ENCODE measurements around the gene MLPH. TPM values are rescaled to one million over a fixed set of nuclear protein-coding genes. Genes with fewer than 3 reads are reported as not detected.

The MLPH gene
- polyA plus RNA-seq, 4 donors = 13.2 to 52.0 (median 18.9) TPM

- peaks cover 0 to 44% (median 14%) of the 10 kb centered on the region in 3 donors for H3K27me3 ChIP-seq (ENCODE audit: control insufficient read depth in 3 of 3, insufficient read depth in 3 of 3, low read length in 3 of 3)
- DNase-seq (no peak), FAIRE-seq (no peak)
- peaks cover 0 to 20% of the 10 kb centered on the region in 2 donors for H3K9me3 ChIP-seq (ENCODE audit: control insufficient read depth in 2 of 2, insufficient read depth in 1 of 2, low read depth in 1 of 2, low read length in 1 of 2)
- WGBS, 3 donors = 87 to 92% (median 89%) methylated on average over 8 of the region's 8 CpGs
- peaks cover 0 to 16% (median 2%) of the 10 kb centered on the region in 3 donors for H3K4me1 ChIP-seq (ENCODE audit: control insufficient read depth in 3 of 3, insufficient read depth in 2 of 3, low read depth in 1 of 3, low read length in 2 of 3)
- H3K27ac ChIP-seq (ENCODE audit: low read depth in 1 of 3, low read length in 2 of 3) = no peak overlapping the region
- H3K4me3 ChIP-seq (ENCODE audit: low read depth in 1 of 3, low read length in 3 of 3) = no peak overlapping the region
- H3K36me3 ChIP-seq (ENCODE audit: control insufficient read depth in 3 of 3, insufficient read depth in 2 of 3, low read depth in 1 of 3, low read length in 3 of 3) = peaks cover 0 to 2% (median 0%) of the 10 kb centered on the region in 3 donors
Observed at GRCh38 chr2:237491515-237492118, 4.6 kb downstream of the MLPH start.

DNA sequence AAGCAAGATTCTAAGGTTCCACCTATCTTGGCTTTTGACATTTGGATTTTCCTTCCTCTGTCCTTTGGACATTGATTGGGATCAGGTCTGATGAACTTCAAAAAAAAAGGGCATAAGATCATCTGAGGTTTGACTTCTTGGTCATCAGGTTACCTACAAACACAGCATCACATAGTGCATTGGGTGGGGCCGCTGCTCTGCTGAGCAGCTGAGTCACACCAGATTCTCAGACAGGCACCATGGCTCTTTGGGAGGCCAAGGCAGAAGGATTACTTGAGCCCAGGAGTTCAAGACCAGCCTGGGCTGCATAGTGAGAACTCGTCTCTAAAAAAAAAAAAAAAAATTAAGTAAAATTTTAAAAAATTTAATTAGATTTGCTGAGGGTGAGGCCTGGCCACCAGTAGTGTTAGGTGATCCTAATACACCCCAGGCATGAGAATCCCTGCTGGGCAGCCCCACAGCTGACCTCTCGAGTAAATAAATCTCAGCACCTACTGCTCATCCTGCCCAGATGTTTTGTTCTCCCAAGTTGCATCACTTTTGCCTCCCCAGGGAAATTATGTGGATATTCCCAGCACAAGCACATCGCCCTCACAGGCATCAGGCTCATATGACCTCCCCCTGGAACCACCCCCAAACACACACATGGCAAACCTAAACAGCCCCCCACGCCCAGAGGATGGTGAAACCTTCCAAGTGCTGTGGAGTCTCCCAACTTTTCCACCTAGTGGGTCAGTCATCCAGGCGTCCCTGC lies 5.3 kb downstream of the MLPH start:
- H3K9me3 ChIP-seq (ENCODE audit: control insufficient read depth in 2 of 2, insufficient read depth in 1 of 2, low read depth in 1 of 2, low read length in 1 of 2) = peaks cover 0 to 20% of the 10 kb centered on the region in 2 donors
- H3K4me3 ChIP-seq (ENCODE audit: low read depth in 1 of 3, low read length in 3 of 3) = no peak overlapping the region
- peaks cover 0 to 11% (median 2%) of the 10 kb centered on the region in 3 donors for H3K4me1 ChIP-seq (ENCODE audit: control insufficient read depth in 3 of 3, insufficient read depth in 2 of 3, low read depth in 1 of 3, low read length in 2 of 3)
- no peak for DNase-seq
- peaks cover 0 to 44% (median 10%) of the 10 kb centered on the region in 3 donors for H3K27me3 ChIP-seq (ENCODE audit: control insufficient read depth in 3 of 3, insufficient read depth in 3 of 3, low read length in 3 of 3)
- 86 to 91% (median 87%) methylated on average over 6 of the region's 6 CpGs for WGBS, 3 donors
- H3K27ac ChIP-seq (ENCODE audit: low read depth in 1 of 3, low read length in 2 of 3) = no peak overlapping the region
- H3K36me3 ChIP-seq (ENCODE audit: control insufficient read depth in 3 of 3, insufficient read depth in 2 of 3, low read depth in 1 of 3, low read length in 3 of 3) = peaks cover 0 to 2% (median 0%) of the 10 kb centered on the region in 3 donors
- FAIRE-seq = no peak

GRCh38 chr2:237494066-237494465 lies 7.0 kb downstream of the MLPH start:
- peaks cover 0 to 33% (median 0%) of the 10 kb centered on the region in 3 donors for H3K27me3 ChIP-seq (ENCODE audit: control insufficient read depth in 3 of 3, insufficient read depth in 3 of 3, low read length in 3 of 3)
- peaks cover 0 to 7% (median 2%) of the 10 kb centered on the region in 3 donors for H3K4me1 ChIP-seq (ENCODE audit: control insufficient read depth in 3 of 3, insufficient read depth in 2 of 3, low read depth in 1 of 3, low read length in 2 of 3)
- no peak overlapping the region for H3K4me3 ChIP-seq (ENCODE audit: low read depth in 1 of 3, low read length in 3 of 3)
- peaks cover 0 to 2% (median 0%) of the 10 kb centered on the region in 3 donors for H3K36me3 ChIP-seq (ENCODE audit: control insufficient read depth in 3 of 3, insufficient read depth in 2 of 3, low read depth in 1 of 3, low read length in 3 of 3)
- H3K9me3 ChIP-seq (ENCODE audit: control insufficient read depth in 2 of 2, insufficient read depth in 1 of 2, low read depth in 1 of 2, low read length in 1 of 2) = peaks cover 0 to 20% of the 10 kb centered on the region in 2 donors
- no peak overlapping the region for H3K27ac ChIP-seq (ENCODE audit: low read depth in 1 of 3, low read length in 2 of 3)
- 61 to 70% (median 70%) methylated on average over 5 of the region's 5 CpGs for WGBS, 3 donors
- no peak for FAIRE-seq
- DNase-seq = no peak

- no peak overlapping the region for H3K27ac ChIP-seq (ENCODE audit: low read depth in 1 of 3, low read length in 2 of 3)
- DNase-seq = no peak
- H3K9me3 ChIP-seq (ENCODE audit: control insufficient read depth in 2 of 2, insufficient read depth in 1 of 2, low read depth in 1 of 2, low read length in 1 of 2) = peaks cover 0 to 20% of the 10 kb centered on the region in 2 donors
- no peak for FAIRE-seq
- 88 to 93% (median 88%) methylated on average over 18 to 21 of the region's 21 CpGs for WGBS, 3 donors
- H3K4me1 ChIP-seq (ENCODE audit: control insufficient read depth in 3 of 3, insufficient read depth in 2 of 3, low read depth in 1 of 3, low read length in 2 of 3) = no peaks in the 10 kb centered on the region
- H3K36me3 ChIP-seq (ENCODE audit: control insufficient read depth in 3 of 3, insufficient read depth in 2 of 3, low read depth in 1 of 3, low read length in 3 of 3) = peaks cover 0 to 2% (median 0%) of the 10 kb centered on the region in 3 donors
- peaks cover 0 to 27% (median 0%) of the 10 kb centered on the region in 3 donors for H3K27me3 ChIP-seq (ENCODE audit: control insufficient read depth in 3 of 3, insufficient read depth in 3 of 3, low read length in 3 of 3)
- no peak overlapping the region for H3K4me3 ChIP-seq (ENCODE audit: low read depth in 1 of 3, low read length in 3 of 3)
Observed at GRCh38 chr2:237495521-237496117, 8.6 kb downstream of the MLPH start.

DNA sequence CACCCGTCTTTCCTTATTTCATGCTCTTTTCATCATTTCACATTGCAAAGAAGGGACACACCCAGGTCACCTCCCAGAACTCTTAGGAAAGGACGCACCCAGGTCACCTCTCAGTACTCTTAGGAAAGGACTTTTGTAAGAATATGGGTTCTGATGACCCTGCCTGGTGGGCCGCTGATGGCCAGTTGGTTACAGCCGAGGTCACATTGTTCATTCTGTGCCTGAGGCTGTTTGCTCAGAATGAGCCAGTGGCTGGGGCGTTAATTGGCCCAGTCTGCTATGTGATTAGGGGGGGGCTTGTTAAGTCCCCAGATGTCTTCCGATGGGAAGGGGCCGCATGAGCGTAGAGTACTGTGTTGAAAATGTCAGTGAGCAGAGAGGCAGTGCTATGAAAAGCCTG lies 9.4 kb downstream of the MLPH start:
- Histone ChIP-seq H3K27me3 (ENCODE audit: control insufficient read depth in 3 of 3, insufficient read depth in 3 of 3, low read length in 3 of 3) (peaks cover 0 to 30% (median 0%) of the 10 kb centered on the region in 3 donors), H3K9me3 (ENCODE audit: control insufficient read depth in 2 of 2, insufficient read depth in 1 of 2, low read depth in 1 of 2, low read length in 1 of 2) (peaks cover 0 to 15% of the 10 kb centered on the region in 2 donors), H3K4me3 (ENCODE audit: low read depth in 1 of 3, low read length in 3 of 3) (no peak overlapping the region), H3K4me1 (ENCODE audit: control insufficient read depth in 3 of 3, insufficient read depth in 2 of 3, low read depth in 1 of 3, low read length in 2 of 3) (no peaks in the 10 kb centered on the region), H3K27ac (ENCODE audit: low read depth in 1 of 3, low read length in 2 of 3) (no peak overlapping the region), H3K36me3 (ENCODE audit: control insufficient read depth in 3 of 3, insufficient read depth in 2 of 3, low read depth in 1 of 3, low read length in 3 of 3) (peaks cover 0 to 5% (median 0%) of the 10 kb centered on the region in 3 donors)
- FAIRE-seq (no peak), DNase-seq (no peak)
- WGBS, 3 donors = 85 to 94% (median 89%) methylated on average over 8 of the region's 8 CpGs

DNA sequence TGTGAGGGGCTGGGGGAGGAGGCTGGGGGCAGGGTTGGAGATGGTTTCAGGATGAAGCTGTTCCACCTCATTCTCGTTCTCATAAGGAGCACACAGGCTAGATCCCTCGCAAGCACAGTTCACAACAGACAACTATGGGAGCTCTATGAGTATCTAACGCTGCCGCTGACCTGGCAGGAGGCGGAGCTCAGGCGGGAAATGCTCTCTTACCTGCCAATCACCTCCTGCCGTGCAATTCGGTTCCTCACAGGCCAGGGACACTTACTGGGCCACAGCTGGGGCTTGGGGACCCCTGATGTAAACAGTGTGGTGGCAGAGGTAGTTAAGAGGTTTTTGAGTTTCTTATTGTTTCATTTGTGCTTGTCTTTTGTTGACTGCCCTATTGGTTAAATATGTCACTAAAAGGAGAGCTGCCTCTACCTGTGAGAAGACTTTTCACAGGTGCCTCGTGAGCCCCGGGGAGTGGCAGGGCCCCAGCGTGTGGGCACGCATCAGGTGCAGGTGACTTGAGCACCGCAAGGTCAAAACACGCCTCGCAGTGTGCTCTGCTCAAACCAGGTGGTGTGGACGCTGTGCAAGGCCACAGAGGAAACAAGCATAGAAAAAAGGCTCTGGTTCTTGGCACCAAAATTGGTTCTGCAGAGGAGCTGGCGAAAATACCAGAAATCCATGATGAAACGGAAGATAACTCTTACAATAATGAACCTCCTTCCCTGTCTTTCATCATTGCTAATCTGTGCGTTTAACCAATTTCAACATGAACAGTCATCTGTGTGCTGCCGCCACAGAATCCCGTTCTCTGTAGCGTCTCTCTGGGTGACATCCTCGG lies 10.2 kb downstream of the MLPH start:
- 79 to 81% (median 80%) methylated on average over 23 of the region's 23 CpGs for WGBS, 3 donors
- Histone ChIP-seq H3K27me3 (ENCODE audit: control insufficient read depth in 3 of 3, insufficient read depth in 3 of 3, low read length in 3 of 3) (peaks cover 0 to 30% (median 0%) of the 10 kb centered on the region in 3 donors), H3K4me3 (ENCODE audit: low read depth in 1 of 3, low read length in 3 of 3) (no peak overlapping the region), H3K9me3 (ENCODE audit: control insufficient read depth in 2 of 2, insufficient read depth in 1 of 2, low read depth in 1 of 2, low read length in 1 of 2) (peaks cover 0 to 7% of the 10 kb centered on the region in 2 donors), H3K27ac (ENCODE audit: low read depth in 1 of 3, low read length in 2 of 3) (no peak overlapping the region), H3K36me3 (ENCODE audit: control insufficient read depth in 3 of 3, insufficient read depth in 2 of 3, low read depth in 1 of 3, low read length in 3 of 3) (peaks cover 0 to 5% (median 0%) of the 10 kb centered on the region in 3 donors), H3K4me1 (ENCODE audit: control insufficient read depth in 3 of 3, insufficient read depth in 2 of 3, low read depth in 1 of 3, low read length in 2 of 3) (no peaks in the 10 kb centered on the region)
- no peak for FAIRE-seq
- DNase-seq = no peak

- Histone ChIP-seq H3K4me1 (ENCODE audit: control insufficient read depth in 3 of 3, insufficient read depth in 2 of 3, low read depth in 1 of 3, low read length in 2 of 3) (no peaks in the 10 kb centered on the region), H3K9me3 (ENCODE audit: control insufficient read depth in 2 of 2, insufficient read depth in 1 of 2, low read depth in 1 of 2, low read length in 1 of 2) (peaks cover 0 to under 1% of the 10 kb centered on the region in 2 donors), H3K27me3 (ENCODE audit: control insufficient read depth in 3 of 3, insufficient read depth in 3 of 3, low read length in 3 of 3) (peaks cover 0 to 30% (median 0%) of the 10 kb centered on the region in 3 donors), H3K27ac (ENCODE audit: low read depth in 1 of 3, low read length in 2 of 3) (no peak overlapping the region), H3K4me3 (ENCODE audit: low read depth in 1 of 3, low read length in 3 of 3) (no peak overlapping the region), H3K36me3 (ENCODE audit: control insufficient read depth in 3 of 3, insufficient read depth in 2 of 3, low read depth in 1 of 3, low read length in 3 of 3) (peaks cover 0 to 5% (median 0%) of the 10 kb centered on the region in 3 donors)
- 57 to 66% (median 60%) methylated on average over 10 of the region's 10 CpGs for WGBS, 3 donors
- DNase-seq = no peak
- FAIRE-seq = no peak
Observed at GRCh38 chr2:237497838-237498186, 10.8 kb downstream of the MLPH start.

DNA sequence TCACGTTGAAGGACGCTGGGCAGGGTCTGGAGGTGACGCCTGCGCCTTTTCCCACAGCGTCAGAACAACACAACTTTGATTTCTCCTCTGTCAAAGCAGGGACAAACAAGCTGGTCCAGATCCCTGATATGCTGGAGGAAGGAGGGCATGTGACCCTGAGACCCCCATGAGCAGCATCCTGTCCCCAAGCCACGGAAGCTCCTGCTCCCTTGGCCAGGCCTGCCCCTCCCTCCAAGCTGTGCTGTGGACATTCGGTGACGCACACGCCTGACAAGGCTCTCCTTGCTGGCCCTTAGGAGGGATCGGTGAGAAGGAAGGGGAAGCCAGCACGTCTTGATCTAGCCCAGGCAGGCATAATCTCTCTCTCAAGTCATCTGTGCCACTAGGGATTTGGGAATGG lies 11.3 kb downstream of the MLPH start:
- DNase-seq = no peak
- no peak overlapping the region for H3K27ac ChIP-seq (ENCODE audit: low read depth in 1 of 3, low read length in 2 of 3)
- no peak for FAIRE-seq
- H3K36me3 ChIP-seq (ENCODE audit: control insufficient read depth in 3 of 3, insufficient read depth in 2 of 3, low read depth in 1 of 3, low read length in 3 of 3) = peaks cover 0 to 5% (median 0%) of the 10 kb centered on the region in 3 donors
- H3K4me3 ChIP-seq (ENCODE audit: low read depth in 1 of 3, low read length in 3 of 3) = no peak overlapping the region
- WGBS, 3 donors = 72 to 88% (median 75%) methylated on average over 11 of the region's 11 CpGs
- H3K27me3 ChIP-seq (ENCODE audit: control insufficient read depth in 3 of 3, insufficient read depth in 3 of 3, low read length in 3 of 3) = peaks cover 0 to 30% (median 0%) of the 10 kb centered on the region in 3 donors
- H3K4me1 ChIP-seq (ENCODE audit: control insufficient read depth in 3 of 3, insufficient read depth in 2 of 3, low read depth in 1 of 3, low read length in 2 of 3) = no peaks in the 10 kb centered on the region
- H3K9me3 ChIP-seq (ENCODE audit: control insufficient read depth in 2 of 2, insufficient read depth in 1 of 2, low read depth in 1 of 2, low read length in 1 of 2) = no peaks in the 10 kb centered on the region

All from small intestine (tissue), 7 donors.